K562 (cell line): Measurements from ENCODE around the gene B3GNT4. TPM values are rescaled to one million over a fixed set of nuclear protein-coding genes. Genes with fewer than 3 reads are reported as not detected.

Experiments used
- E2F3 ChIP-seq: fragments of 250-450 bp; sonication (Bioruptor Pico); IDR thresholded peaks from 2 replicates; pipeline ENCODE4 v1.4.0; 2020; ENCODE audit warnings: mild to moderate bottlenecking
- GATAD2A ChIP-seq: fragments of 450-650 bp; IDR thresholded peaks from 2 replicates; pipeline ENCODE4 v1.6.1; 2017
- NR1H2 ChIP-seq: sonication (generic); formaldehyde crosslinking; IDR thresholded peaks from 2 replicates; pipeline ENCODE4 v1.4.0; 2020; ENCODE audit warnings: mild to moderate bottlenecking, missing genetic modification reagents
- PCBP1 ChIP-seq: fragments of 200-400 bp; formaldehyde crosslinking; IDR thresholded peaks from 2 replicates; pipeline ENCODE4 v1.6.1; 2018; ENCODE audit warnings: mild to moderate bottlenecking, low read depth, low read length; ENCODE audit not compliant: poor library complexity, severe bottlenecking
- REST ChIP-seq, 2 experiments: fragments of 450-650 bp; formaldehyde crosslinking in 1 of 2; IDR thresholded peaks; 2 replicates each; pipeline versions ENCODE4 v1.4.0 to v1.6.1; 2014 to 2020; ENCODE audit warnings: mild to moderate bottlenecking in 2 of 2, borderline replicate concordance in 1 of 2, low read depth in 1 of 2
- SIRT6 ChIP-seq: IDR thresholded peaks from one replicate; pipeline ENCODE4 v1.6.1; 2012; ENCODE audit warnings: low read depth, mild to moderate bottlenecking, control low read depth, inconsistent platforms, low read length, moderate library complexity
- SMARCB1 ChIP-seq: IDR thresholded peaks from 2 replicates; pipeline ENCODE4 v1.6.1; 2011; ENCODE audit warnings: improper control_type of control experiment, low read depth; ENCODE audit not compliant: insufficient read length
- ZNF316 ChIP-seq: fragments of 450-650 bp; IDR thresholded peaks from 2 replicates; pipeline ENCODE4 v1.6.1; 2016
- ZSCAN32 ChIP-seq: fragments of 450-650 bp; formaldehyde crosslinking; IDR thresholded peaks from 2 replicates; pipeline ENCODE4 v1.4.0; 2020; ENCODE audit warnings: mild to moderate bottlenecking, moderate library complexity
- polyA plus RNA-seq, 8 experiments: library from polyadenylated mRNA; depleted of rRNA in 4 of 8; stranded (reverse) in 5 of 8; unstranded in 3 of 8; fragments of >200 nt; fragmentation: Nextera tagmentation in 2 of 8; fragmentation: Illumina TruSeq in 1 of 8; extraction: Ambion mirVana in 2 of 8; extraction: Trizol in 1 of 8; gene quantifications; 2 replicates each; pipeline versions ENCODE4 v1.2.1 to v1.2.3, GENCODE V29; 2011 to 2014; ENCODE audit warnings: inconsistent platforms in 1 of 8, missing spikeins in 1 of 8
- total RNA-seq, 7 experiments: library from RNA; depleted of rRNA in 6 of 7; stranded (reverse); fragments of >200 nt in 6 of 7; fragmentation: Illumina TruSeq in 2 of 7; extraction: Trizol in 2 of 7; gene quantifications; 2 replicates each; pipeline versions ENCODE4 v1.2.1 to v1.2.3, GENCODE V29; 2011 to 2021; ENCODE audit warnings: low replicate concordance in 1 of 7
- TF ChIP-seq, protein P1 (sequence below), 2 experiments: fragments of 450-650 bp; conservative IDR thresholded peaks; 2 replicates each; pipeline ENCODE4 v1.6.1; 2017; ENCODE audit warnings: mild to moderate bottlenecking in 2 of 2, moderate library complexity in 2 of 2
- TF ChIP-seq, protein P2 (sequence below): fragments of 250-450 bp; sonication (Bioruptor Pico); IDR thresholded peaks from 2 replicates; pipeline ENCODE4 v1.9.0; 2021; ENCODE audit warnings: mild to moderate bottlenecking, inconsistent platforms
- TF ChIP-seq, protein P3 (sequence below): fragments of 250-450 bp; sonication (Bioruptor Pico); IDR thresholded peaks from 2 replicates; pipeline ENCODE4 v1.4.0; 2020

B3GNT4 gene
- total and polyA plus RNA-seq, 9 of the 15 experiments (the other 6 are each of a cell fraction or from before 2014, with no cell fraction given), result 0.17 to 3.2 (median 1.3) TPM

DNA sequence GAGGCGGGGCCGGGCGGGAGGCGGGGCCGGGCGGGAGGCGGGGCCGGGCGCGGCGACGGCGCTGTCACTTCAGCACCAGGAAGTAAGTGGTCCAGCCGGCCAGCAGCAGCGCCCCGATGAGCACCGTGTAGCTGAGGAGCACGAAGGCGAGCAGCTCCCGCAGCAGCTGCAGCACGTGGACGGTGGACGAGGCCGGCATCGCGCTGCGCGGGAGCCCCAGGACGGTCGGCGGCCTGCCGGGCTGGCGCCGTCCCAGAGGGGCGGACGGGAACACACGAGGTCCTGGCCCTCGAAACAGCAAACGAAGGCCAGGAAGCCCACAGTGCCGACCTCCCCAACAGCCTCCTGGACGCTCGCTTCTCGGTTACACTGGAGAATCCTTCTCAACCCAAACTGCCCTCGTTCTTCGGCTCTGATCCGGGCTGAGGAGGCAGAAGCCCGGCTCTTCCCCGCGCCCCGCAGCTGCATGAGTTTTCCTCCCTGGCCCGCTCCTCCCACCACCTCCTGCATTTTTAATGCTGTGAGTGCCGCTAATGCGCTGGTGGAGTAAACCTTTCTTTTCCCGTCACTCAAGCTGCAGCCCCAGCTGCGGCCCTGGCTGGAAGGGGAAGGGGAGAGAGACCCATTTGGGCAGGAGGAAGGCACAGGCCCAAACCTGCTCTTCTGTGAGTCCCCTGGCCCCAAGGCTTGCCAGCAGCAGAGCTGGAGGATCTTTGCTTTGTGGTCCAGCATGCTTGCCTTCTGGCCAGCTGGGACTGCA, 23.0 kb downstream of the B3GNT4 start (continued):
- TF ChIP-seq REST (IDR thresholded peaks at IDR 0.05; ENCODE audit: borderline replicate concordance) (peak; percentile 98), REST (CRISPR knock-in tag; IDR thresholded peaks at IDR 0.05; ENCODE audit: low read depth) (peak; percentile 98), NR1H2 (CRISPR knock-in tag) (peak; percentile 87; the same call in 1 of the 2 replicates), SMARCB1 (no peak), ZSCAN32 (no peak), SIRT6 (no peak), PCBP1 (no peak), ZNF316 (no peak), GATAD2A (no peak), E2F3 (peak; percentile 95)
- TF ChIP-seq, protein P1, sequence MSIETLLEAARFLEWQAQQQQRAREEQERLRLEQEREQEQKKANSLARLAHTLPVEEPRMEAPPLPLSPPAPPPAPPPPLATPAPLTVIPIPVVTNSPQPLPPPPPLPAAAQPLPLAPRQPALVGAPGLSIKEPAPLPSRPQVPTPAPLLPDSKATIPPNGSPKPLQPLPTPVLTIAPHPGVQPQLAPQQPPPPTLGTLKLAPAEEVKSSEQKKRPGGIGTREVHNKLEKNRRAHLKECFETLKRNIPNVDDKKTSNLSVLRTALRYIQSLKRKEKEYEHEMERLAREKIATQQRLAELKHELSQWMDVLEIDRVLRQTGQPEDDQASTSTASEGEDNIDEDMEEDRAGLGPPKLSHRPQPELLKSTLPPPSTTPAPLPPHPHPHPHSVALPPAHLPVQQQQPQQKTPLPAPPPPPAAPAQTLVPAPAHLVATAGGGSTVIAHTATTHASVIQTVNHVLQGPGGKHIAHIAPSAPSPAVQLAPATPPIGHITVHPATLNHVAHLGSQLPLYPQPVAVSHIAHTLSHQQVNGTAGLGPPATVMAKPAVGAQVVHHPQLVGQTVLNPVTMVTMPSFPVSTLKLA (conservative IDR thresholded peaks at IDR 0.05), result peak; percentile 88 to 92
- TF ChIP-seq, protein P2, sequence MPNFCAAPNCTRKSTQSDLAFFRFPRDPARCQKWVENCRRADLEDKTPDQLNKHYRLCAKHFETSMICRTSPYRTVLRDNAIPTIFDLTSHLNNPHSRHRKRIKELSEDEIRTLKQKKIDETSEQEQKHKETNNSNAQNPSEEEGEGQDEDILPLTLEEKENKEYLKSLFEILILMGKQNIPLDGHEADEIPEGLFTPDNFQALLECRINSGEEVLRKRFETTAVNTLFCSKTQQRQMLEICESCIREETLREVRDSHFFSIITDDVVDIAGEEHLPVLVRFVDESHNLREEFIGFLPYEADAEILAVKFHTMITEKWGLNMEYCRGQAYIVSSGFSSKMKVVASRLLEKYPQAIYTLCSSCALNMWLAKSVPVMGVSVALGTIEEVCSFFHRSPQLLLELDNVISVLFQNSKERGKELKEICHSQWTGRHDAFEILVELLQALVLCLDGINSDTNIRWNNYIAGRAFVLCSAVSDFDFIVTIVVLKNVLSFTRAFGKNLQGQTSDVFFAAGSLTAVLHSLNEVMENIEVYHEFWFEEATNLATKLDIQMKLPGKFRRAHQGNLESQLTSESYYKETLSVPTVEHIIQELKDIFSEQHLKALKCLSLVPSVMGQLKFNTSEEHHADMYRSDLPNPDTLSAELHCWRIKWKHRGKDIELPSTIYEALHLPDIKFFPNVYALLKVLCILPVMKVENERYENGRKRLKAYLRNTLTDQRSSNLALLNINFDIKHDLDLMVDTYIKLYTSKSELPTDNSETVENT, result peak; percentile 64; the same call in 1 of the 2 replicates
- TF ChIP-seq, protein P3, sequence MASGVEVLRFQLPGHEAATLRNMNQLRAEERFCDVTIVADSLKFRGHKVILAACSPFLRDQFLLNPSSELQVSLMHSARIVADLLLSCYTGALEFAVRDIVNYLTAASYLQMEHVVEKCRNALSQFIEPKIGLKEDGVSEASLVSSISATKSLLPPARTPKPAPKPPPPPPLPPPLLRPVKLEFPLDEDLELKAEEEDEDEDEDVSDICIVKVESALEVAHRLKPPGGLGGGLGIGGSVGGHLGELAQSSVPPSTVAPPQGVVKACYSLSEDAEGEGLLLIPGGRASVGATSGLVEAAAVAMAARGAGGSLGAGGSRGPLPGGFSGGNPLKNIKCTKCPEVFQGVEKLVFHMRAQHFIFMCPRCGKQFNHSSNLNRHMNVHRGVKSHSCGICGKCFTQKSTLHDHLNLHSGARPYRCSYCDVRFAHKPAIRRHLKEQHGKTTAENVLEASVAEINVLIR, result no peak
